HEK293 (cell line): ENCODE results near the gene RAMP1.

Experiments used
- CTCF ChIA-PET: fragments of 350-600 bp; formaldehyde crosslinking; extraction: SDS; loops from one replicate; lab custom pipeline; 2021; ENCODE audit warnings: antibody characterized with exemption; lab: Yijun Ruan, JAX
- POLR2A ChIA-PET: fragments of 300-600 bp; formaldehyde crosslinking; extraction: SDS; loops from one replicate; lab custom pipeline; 2020; ENCODE audit warnings: antibody characterized with exemption, inconsistent platforms; lab: Yijun Ruan, JAX
- H3K27ac ChIP-seq: fragments of 200-500 bp; sonication (Bioruptor generic); 2 replicates; pipeline ENCODE4 v1.5.1; 2014; ENCODE audit warnings: low read depth, low read length, control low read depth, inconsistent platforms; ENCODE audit errors: extremely low read depth
- H3K36me3 ChIP-seq, 2 experiments: fragments of 200-500 bp in 1 of 2; sonication (Bioruptor generic) in 1 of 2; 1 replicate in 1 of 2; 2 replicates in 1 of 2; pipeline ENCODE4 v1.5.1; 2014 to 2017; ENCODE audit warnings: inconsistent platforms in 2 of 2, low read length in 2 of 2; ENCODE audit not compliant: control insufficient read depth in 2 of 2, insufficient read depth in 1 of 2
- H3K4me1 ChIP-seq: fragments of 200-500 bp; sonication (Bioruptor generic); 2 replicates; pipeline ENCODE4 v1.5.1; 2014; ENCODE audit warnings: mild to moderate bottlenecking, low read length, inconsistent platforms; ENCODE audit not compliant: control insufficient read depth, insufficient read depth
- H3K4me3 ChIP-seq: 2 replicates; pipeline ENCODE4 v1.5.1; 2011; ENCODE audit warnings: low read depth, mild to moderate bottlenecking, control low read depth, low read length, moderate library complexity
- H3K9me3 ChIP-seq: fragments of 200-500 bp; sonication (Bioruptor generic); 2 replicates; pipeline ENCODE4 v1.5.1; 2014; ENCODE audit warnings: low read depth, low read length, inconsistent platforms; ENCODE audit not compliant: control insufficient read depth, insufficient read depth
- BCL11B ChIP-seq: fragments of 450-650 bp; formaldehyde crosslinking; IDR thresholded peaks from 2 replicates; pipeline ENCODE4 v1.5.1; 2016; ENCODE audit warnings: low read depth, missing biosample characterization, missing genetic modification characterization
- CTCF ChIP-seq: fragments of 450-650 bp; formaldehyde crosslinking; IDR thresholded peaks from 2 replicates; pipeline ENCODE4 v1.5.1; 2016; ENCODE audit warnings: missing biosample characterization, missing genetic modification characterization
- GLIS1 ChIP-seq: fragments of 450-650 bp; formaldehyde crosslinking; IDR thresholded peaks from 2 replicates; pipeline ENCODE4 v1.5.1; 2016; ENCODE audit warnings: missing biosample characterization, missing genetic modification characterization
- HOXD13 ChIP-seq: sonication (generic); formaldehyde crosslinking; IDR thresholded peaks from 2 replicates; pipeline ENCODE4 v1.8.0; 2022; ENCODE audit warnings: missing genetic modification reagents, borderline replicate concordance
- IKZF3 ChIP-seq: fragments of 450-650 bp; IDR thresholded peaks from 2 replicates; pipeline ENCODE4 v1.5.0; 2018; ENCODE audit warnings: missing biosample characterization, mild to moderate bottlenecking, missing genetic modification characterization, moderate library complexity
- INSM2 ChIP-seq: fragments of 450-650 bp; formaldehyde crosslinking; IDR thresholded peaks from 2 replicates; pipeline ENCODE4 v1.5.1; 2016; ENCODE audit warnings: missing biosample characterization, missing genetic modification characterization
- PBX3 ChIP-seq: sonication (generic); formaldehyde crosslinking; IDR thresholded peaks from 2 replicates; pipeline ENCODE4 v1.8.1; 2022; ENCODE audit warnings: mild to moderate bottlenecking, moderate library complexity, missing genetic modification reagents
- PRDM10 ChIP-seq: fragments of 450-650 bp; formaldehyde crosslinking; IDR thresholded peaks from 2 replicates; pipeline ENCODE4 v1.5.1; 2016; ENCODE audit warnings: missing biosample characterization, missing genetic modification characterization
- SALL2 ChIP-seq: fragments of 450-650 bp; formaldehyde crosslinking; IDR thresholded peaks from 2 replicates; pipeline ENCODE4 v1.5.0; 2017; ENCODE audit warnings: missing biosample characterization, mild to moderate bottlenecking, missing genetic modification characterization, borderline replicate concordance
- SCRT2 ChIP-seq: fragments of 450-650 bp; formaldehyde crosslinking; IDR thresholded peaks from 2 replicates; pipeline ENCODE4 v1.5.1; 2016; ENCODE audit warnings: missing biosample characterization, missing genetic modification characterization
- TRIM28 ChIP-seq: IDR thresholded peaks from 2 replicates; pipeline ENCODE4 v1.6.1; 2011; ENCODE audit warnings: low read length, control low read depth, borderline replicate concordance
- ZBTB44 ChIP-seq: fragments of 450-650 bp; IDR thresholded peaks from 2 replicates; pipeline ENCODE4 v1.5.1; 2018; ENCODE audit warnings: missing biosample characterization, mild to moderate bottlenecking, missing genetic modification characterization
- ZBTB48 ChIP-seq: fragments of 450-650 bp; formaldehyde crosslinking; IDR thresholded peaks from 2 replicates; pipeline ENCODE4 v1.5.1; 2016; ENCODE audit warnings: missing biosample characterization, missing genetic modification characterization
- ZFP69B ChIP-seq: fragments of 450-650 bp; formaldehyde crosslinking; IDR thresholded peaks from 2 replicates; pipeline ENCODE4 v1.5.1; 2016; ENCODE audit warnings: missing biosample characterization, missing genetic modification characterization
- ZIC2 ChIP-seq: fragments of 450-650 bp; formaldehyde crosslinking; IDR thresholded peaks from 2 replicates; pipeline ENCODE4 v1.5.1; 2016; ENCODE audit warnings: missing biosample characterization, missing genetic modification characterization
- ZNF140 ChIP-seq: fragments of 450-650 bp; formaldehyde crosslinking; IDR thresholded peaks from 2 replicates; pipeline ENCODE4 v1.5.1; 2016; ENCODE audit warnings: missing biosample characterization, missing genetic modification characterization
- ZNF214 ChIP-seq: fragments of 450-650 bp; formaldehyde crosslinking; IDR thresholded peaks from 2 replicates; pipeline ENCODE4 v1.5.1; 2017; ENCODE audit warnings: missing biosample characterization, mild to moderate bottlenecking, missing genetic modification characterization, borderline replicate concordance
- ZNF24 ChIP-seq: fragments of 450-650 bp; formaldehyde crosslinking; IDR thresholded peaks from 2 replicates; pipeline ENCODE4 v1.5.1; 2016; ENCODE audit warnings: missing biosample characterization, missing genetic modification characterization
- ZNF335 ChIP-seq: fragments of 450-650 bp; formaldehyde crosslinking; conservative IDR thresholded peaks from 2 replicates; pipeline ENCODE4 v1.5.1; 2016; ENCODE audit warnings: missing biosample characterization, missing genetic modification characterization
- ZNF501 ChIP-seq: fragments of 450-650 bp; formaldehyde crosslinking; IDR thresholded peaks from 2 replicates; pipeline ENCODE4 v1.5.1; 2016; ENCODE audit warnings: missing biosample characterization, missing genetic modification characterization
- ZNF654 ChIP-seq: fragments of 450-650 bp; formaldehyde crosslinking; IDR thresholded peaks from 2 replicates; pipeline ENCODE4 v1.5.1; 2016; ENCODE audit warnings: low read depth, missing biosample characterization, missing genetic modification characterization
- ZNF664 ChIP-seq: fragments of 450-650 bp; formaldehyde crosslinking; IDR thresholded peaks from 2 replicates; pipeline ENCODE4 v1.5.1; 2016; ENCODE audit warnings: missing biosample characterization, missing genetic modification characterization
- ZSCAN18 ChIP-seq: fragments of 450-650 bp; formaldehyde crosslinking; IDR thresholded peaks from 2 replicates; pipeline ENCODE4 v1.5.1; 2016; ENCODE audit warnings: missing biosample characterization, missing genetic modification characterization

The RAMP1 gene

GRCh38 chr2:237952851-237953250 lies 93.4 kb downstream of the RAMP1 start (continued):
- TF ChIP-seq PRDM10 (tag by site-specific recombination) (no peak), ZBTB48 (tag by site-specific recombination) (no peak), ZIC2 (tag by site-specific recombination) (no peak)

GRCh38 chr2:237955640-237956401 lies 96.4 kb downstream of the RAMP1 start:
- TF ChIP-seq INSM2 (tag by site-specific recombination) (no peak), ZNF664 (tag by site-specific recombination) (no peak), ZNF654 (no peak), HOXD13 (CRISPR knock-in tag) (no peak)
- no peaks in the 10 kb centered on the region for H3K4me1 ChIP-seq
- POLR2A ChIA-PET, result no interaction called here
- no peaks in the 10 kb centered on the region for H3K36me3 ChIP-seq
- no peak overlapping the region for H3K4me3 ChIP-seq
- no peaks in the 10 kb centered on the region for H3K9me3 ChIP-seq
- CTCF ChIA-PET, result no interaction called here
- H3K27ac ChIP-seq, result no peak overlapping the region

DNA sequence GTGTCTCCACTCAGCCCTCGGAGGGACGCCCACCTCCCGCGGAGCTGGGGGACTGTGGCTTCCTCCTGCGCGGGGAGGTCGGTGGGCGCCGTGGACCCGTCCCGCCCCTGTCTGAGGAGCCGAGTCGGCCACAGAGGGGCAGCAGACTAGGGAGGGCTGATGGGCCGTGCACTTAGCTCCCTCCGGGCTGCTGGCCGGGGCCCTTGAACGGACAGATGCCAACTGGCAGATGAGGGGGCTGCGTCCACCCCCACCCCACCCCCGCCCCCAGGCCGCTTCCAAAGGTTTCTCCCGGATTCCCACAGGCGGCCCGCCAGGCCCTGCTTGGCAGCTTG lies 96.9 kb downstream of the RAMP1 start:
- ChIA-PET POLR2A (no interaction called here), CTCF (no interaction called here)
- H3K4me3 ChIP-seq, result no peak overlapping the region
- no peak overlapping the region for H3K27ac ChIP-seq
- H3K4me1 ChIP-seq, result no peaks in the 10 kb centered on the region
- TF ChIP-seq ZNF214, result no peak
- TF ChIP-seq SCRT2 (tag by site-specific recombination), result no peak
- no peak for TF ChIP-seq BCL11B (tag by site-specific recombination)
- no peak for TF ChIP-seq TRIM28
- TF ChIP-seq CTCF (tag by site-specific recombination), result no peak
- no peak for TF ChIP-seq PBX3 (CRISPR knock-in tag)
- TF ChIP-seq ZNF501 (tag by site-specific recombination), result no peak
- TF ChIP-seq ZBTB44 (tag by site-specific recombination), result no peak
- no peak for TF ChIP-seq GLIS1 (tag by site-specific recombination)
- TF ChIP-seq SALL2 (tag by site-specific recombination), result no peak
- no peak for TF ChIP-seq ZSCAN18 (tag by site-specific recombination)
- no peak for TF ChIP-seq ZFP69B (tag by site-specific recombination)
- no peak for TF ChIP-seq ZNF24 (tag by site-specific recombination)
- TF ChIP-seq IKZF3 (tag by site-specific recombination), result no peak
- no peak for TF ChIP-seq ZNF140 (tag by site-specific recombination)
- no peak for TF ChIP-seq ZNF335 (tag by site-specific recombination)
- no peaks in the 10 kb centered on the region for H3K36me3 ChIP-seq
- H3K9me3 ChIP-seq, result no peaks in the 10 kb centered on the region
